GM18861 (cell line): Measurements from ENCODE around the gene TMEM168.

ENCODE experiments used
- ATAC-seq: cut with Tn5 transposase; IDR thresholded peaks from one replicate; pipeline ENCODE4 v1.9.1; 2021; ENCODE audit not compliant: unreplicated experiment

Gene TMEM168

GRCh38 chr7:112721366-112721765 is 68.8 kb downstream of the TMEM168 start:
- no peak for ATAC-seq

GRCh38 chr7:112715525-112715924 is 74.7 kb downstream of the TMEM168 start:
- no peak for ATAC-seq

- ATAC-seq = no peak
Measured at GRCh38 chr7:112714917-112715316, 75.3 kb downstream of the TMEM168 start.
